COLO668 (cell line): ENCODE measurements around the gene IPO9.
"Not testable (repeated sequence)": the region's sequence is repeated elsewhere in the genome, so short reads cannot be mapped to it uniquely, and the experiment has no call there.

ENCODE experiments used
- DNase-seq: peaks from one replicate; lab custom pipeline; 2025; ENCODE audit not compliant: unreplicated experiment; lab: John Stamatoyannopoulos, UW

IPO9 gene

GRCh38 chr1:201847150-201847549 lies 18.2 kb downstream of the IPO9 start:
- no peak for DNase-seq

GRCh38 chr1:201848230-201848629 lies 19.3 kb downstream of the IPO9 start:
- DNase-seq = no peak

- DNase-seq = no peak
Measured at GRCh38 chr1:201849372-201850052, 20.6 kb downstream of the IPO9 start.

DNA sequence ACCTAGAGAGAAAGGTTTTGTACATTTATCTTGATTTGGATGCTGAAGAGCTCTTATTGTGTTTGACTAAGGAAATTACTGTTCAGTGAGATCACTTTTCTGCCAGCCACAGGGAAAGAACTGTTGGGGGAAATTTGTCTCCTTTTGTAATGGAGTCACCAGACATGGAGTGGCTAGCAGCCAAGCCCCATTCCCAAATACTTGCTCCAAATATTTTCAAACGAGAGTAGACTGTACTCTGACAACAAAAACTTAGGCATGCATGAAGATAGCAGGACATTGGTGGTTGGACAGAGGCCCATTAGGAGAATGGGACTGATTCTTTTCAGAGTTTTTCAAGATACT lies 21.1 kb downstream of the IPO9 start:
- no peak for DNase-seq

- DNase-seq = no peak
Measured at GRCh38 chr1:201851949-201852348, 23.0 kb downstream of the IPO9 start.

DNA sequence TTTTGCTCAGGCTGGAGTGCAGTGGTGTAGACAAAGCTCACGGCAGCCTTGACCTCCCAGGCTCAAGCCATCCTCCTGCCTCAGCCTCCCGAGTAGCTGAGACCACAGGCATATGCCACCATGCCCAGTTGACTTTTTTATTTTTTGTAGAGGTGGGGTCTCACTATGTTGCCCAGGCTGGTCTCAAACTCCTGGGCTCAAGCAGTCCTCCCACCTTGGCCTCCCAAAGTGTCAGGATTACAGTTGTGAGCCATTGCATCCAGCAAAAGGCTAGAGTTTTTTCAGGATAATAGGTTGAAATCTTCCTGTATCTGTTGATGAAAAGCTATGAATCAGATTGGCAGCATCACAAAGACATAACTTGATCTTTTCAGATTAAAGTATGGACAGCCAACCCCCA lies 27.8 kb downstream of the IPO9 start:
- not testable (repeated sequence) for DNase-seq

- no peak for DNase-seq
Measured at GRCh38 chr1:201859424-201859823, 30.5 kb downstream of the IPO9 start.

DNA sequence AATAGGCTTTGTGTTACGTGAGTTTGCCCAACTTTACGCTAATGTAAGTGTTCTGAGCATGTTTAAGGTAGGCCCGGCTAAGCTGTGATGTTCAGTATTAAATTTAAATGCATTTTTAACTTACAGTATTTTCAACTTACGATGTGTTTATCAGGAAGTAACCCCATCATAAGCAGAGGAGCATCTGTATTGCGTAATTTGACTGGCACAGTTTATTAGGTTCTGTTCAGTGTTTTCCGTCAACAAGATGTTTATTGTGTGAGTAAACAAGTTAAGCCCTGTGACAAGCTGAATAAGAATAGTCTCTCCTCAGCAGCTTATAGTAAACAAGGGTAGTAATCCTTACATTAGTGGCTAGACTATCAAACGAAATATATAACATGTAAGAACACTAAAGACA lies 32.5 kb downstream of the IPO9 start:
- no peak for DNase-seq

DNA sequence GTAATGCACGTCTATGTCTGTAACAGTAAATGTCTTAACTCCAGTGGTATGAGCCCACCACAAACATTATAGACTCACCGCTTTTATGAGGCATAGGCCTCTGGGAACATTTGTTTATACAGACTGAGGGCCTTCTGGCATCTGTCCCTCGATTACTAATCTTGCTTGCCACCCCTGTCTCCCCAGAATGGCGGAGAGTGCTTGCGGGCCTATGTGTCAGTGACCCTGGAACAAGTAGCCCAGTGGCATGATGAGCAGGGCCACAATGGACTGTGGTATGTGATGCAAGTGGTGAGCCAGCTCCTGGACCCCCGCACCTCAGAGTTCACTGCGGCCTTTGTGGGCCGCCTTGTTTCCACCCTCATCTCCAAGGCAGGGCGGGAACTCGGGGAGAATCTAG lies 41.4 kb downstream of the IPO9 start:
- DNase-seq = no peak

- DNase-seq = no peak
Measured at GRCh38 chr1:201874672-201875071, 45.7 kb downstream of the IPO9 start.

GRCh38 chr1:201876148-201876818 lies 47.3 kb downstream of the IPO9 start:
- no peak for DNase-seq

- no peak for DNase-seq
Measured at GRCh38 chr1:201877877-201878401, 49.0 kb downstream of the IPO9 start.

- DNase-seq = no peak
Measured at GRCh38 chr1:201880928-201881571, 52.1 kb downstream of the IPO9 start.

GRCh38 chr1:201881617-201882016 lies 52.7 kb downstream of the IPO9 start:
- DNase-seq = no peak

GRCh38 chr1:201882665-201883132 lies 53.7 kb downstream of the IPO9 start:
- no peak for DNase-seq

DNA sequence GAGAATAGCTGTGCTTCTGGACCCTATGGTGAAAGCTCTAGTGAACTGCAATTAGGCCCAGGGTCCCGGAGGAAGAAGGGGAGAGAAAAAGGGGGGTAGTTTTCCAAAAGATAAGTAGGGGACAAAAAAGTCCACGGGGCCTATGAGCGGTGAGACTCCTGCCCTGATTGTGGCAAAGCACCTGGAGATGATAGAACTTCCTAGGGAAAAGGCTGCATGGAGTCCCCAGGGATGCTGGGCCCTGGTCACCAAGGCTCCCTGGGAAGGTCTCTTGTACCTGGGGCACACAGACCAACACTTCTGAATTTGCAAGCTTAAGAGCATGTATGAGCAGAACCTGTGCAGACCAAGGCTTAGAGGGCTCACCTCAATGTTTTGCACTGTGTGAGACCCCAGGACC lies 54.3 kb downstream of the IPO9 start:
- DNase-seq = no peak

DNA sequence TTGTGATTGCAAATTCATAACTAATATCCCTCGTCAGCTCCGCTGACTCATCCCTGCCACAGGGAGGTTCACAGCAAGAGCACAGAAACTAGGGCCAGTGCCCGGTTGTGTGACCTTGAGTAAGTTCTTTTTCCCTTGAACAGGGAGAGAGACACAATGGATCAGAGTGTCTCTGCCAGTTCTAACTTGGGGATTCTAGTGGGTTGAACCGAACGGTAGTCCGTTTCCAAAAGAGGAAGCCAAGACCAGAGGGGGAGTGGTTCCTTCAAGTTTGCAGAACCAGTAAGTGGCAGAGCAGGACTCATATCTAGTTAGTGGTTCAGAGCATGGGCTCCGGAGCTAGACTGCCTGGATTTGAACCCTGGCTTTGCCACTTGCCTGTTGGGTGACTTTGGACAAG lies 54.8 kb downstream of the IPO9 start:
- DNase-seq = no peak

DNA sequence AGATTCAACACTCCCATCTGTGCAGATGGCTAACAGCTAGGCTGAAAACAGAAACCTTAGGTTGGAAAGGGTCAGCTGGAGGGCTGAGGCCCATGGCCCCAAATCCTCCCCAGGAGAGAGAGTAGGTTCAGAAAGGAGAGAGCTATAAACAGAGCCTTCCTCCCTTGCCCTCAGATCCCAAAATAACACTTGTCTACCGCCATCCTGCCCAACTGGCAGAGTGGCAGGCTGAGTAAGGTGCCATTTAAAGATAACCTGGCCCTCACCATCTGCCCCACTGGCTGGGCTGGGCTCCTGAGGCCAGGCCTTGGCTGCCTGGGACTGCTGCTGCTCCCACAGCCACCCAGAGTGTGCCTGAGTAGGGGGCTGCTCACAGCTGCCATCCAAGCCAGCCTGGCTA lies 55.5 kb downstream of the IPO9 start:
- no peak for DNase-seq

DNA sequence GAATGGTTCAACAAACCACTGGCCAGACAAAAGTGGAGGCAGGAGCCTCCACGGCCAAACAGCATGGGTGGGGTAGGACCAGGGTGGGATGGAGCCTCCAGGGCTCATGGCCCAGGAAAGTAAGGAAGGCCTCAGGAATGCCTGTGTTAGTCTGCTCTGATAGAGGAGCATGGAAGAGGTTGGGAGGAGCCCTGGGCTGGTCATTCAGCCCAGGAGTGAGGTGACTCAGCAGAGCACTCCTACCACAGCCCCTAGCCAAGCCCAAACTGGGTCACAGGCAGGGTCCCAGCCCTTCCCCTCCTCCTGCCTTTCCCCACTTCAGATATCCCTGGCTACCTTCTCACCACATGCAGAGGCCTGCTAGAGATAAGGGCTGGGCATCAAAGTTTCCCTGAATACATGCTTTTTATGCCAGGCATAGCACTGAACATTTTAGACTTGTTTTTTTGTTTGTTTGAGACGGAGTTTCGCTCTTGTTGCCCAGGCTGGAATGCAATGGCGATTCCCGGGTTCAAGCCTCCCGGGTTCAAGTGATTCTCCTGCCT lies 56.6 kb downstream of the IPO9 start:
- no peak for DNase-seq

DNA sequence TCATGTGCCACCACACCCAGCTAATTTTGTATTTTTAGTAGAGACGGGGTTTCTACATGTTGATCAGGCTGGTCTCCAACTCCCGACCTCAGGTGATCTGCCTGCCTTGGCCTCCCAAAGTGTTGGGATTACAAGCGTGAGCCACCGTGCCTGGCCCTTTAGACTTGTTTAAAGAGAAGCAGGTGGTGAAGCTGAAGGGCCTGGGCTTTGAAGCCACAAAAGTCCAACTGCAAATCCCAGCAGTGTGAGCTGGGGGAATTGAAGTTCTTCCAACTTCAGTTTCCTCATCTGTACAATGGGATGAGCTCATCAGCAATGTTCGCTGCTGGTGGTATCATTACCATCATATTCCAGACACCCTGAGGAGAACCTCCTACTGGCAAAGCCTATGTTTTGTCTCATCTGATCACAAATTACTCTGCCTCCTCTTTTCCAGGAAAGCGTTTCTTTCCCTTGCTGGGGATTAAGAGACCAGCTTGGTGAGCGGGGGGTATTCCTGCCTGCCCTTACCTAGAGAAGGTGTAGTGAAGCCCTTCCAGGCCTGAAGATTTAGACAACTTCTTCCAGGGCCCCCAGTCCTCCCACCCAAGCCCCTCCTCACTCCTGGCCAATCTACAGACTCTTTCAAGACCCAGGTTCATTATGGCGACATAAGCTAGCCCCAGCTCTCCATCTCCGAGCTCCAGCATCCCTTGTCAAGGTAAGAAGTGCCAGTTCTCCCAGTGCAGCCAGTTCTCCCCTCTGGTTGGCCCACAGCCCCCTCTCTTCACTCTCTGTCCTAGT lies 57.3 kb downstream of the IPO9 start:
- no peak for DNase-seq
